Left colon (tissue), 2 donors: ENCODE measurements around the gene DISP2. TPM values are rescaled to one million over a fixed set of nuclear protein-coding genes. Genes with fewer than 3 reads are reported as not detected.
A peak's percentile ranks its signal among the peaks of the same experiment; 100 is the strongest.

Experiments used
- ATAC-seq: fragments of 200-7000 bp; cut with Tn5 transposase; one replicate; pipeline ENCODE4 v1.9.1; 2020; ENCODE audit warnings: mild to moderate bottlenecking, moderate library complexity
- DNase-seq, 2 donors: peaks; one replicate each; pipeline ENCODE4 v3.0.0-alpha.2; 2020
- intact Hi-C, 2 donors: fragments of 100-400 bp; cut with DNase I in 1 of 2; cut with micrococcal nuclease in 1 of 2; formaldehyde crosslinking; loops; one replicate each; pipeline versions ENCODE4 v1.11.2 to v1.14.0; 2022; cut with DNase I, micrococcal nuclease
- total RNA-seq, 2 donors: library from RNA; stranded (reverse); fragmentation: NEBNext Ultra II Directional; extraction: Animal tissue kit (Norgen Biotek cat#: 25700); gene quantifications; one replicate each; pipeline ENCODE4 v1.2.1, GENCODE V29; 2021
- donor health status: DM: no; HTN: no; CAD: no.
- donor health status: DM: yes; HTN: yes; CAD: no.

The DISP2 gene
- total RNA-seq, 2 donors from 2014 or later, result 8.3 to 13.7 TPM

GRCh38 chr15:40352281-40352901 is 5.6 kb upstream of the DISP2 start:
- DNase-seq, result peak in 1 of 2 donors; percentile 41
- ATAC-seq, result no peak
- intact Hi-C loops, result no loop called here

DNA sequence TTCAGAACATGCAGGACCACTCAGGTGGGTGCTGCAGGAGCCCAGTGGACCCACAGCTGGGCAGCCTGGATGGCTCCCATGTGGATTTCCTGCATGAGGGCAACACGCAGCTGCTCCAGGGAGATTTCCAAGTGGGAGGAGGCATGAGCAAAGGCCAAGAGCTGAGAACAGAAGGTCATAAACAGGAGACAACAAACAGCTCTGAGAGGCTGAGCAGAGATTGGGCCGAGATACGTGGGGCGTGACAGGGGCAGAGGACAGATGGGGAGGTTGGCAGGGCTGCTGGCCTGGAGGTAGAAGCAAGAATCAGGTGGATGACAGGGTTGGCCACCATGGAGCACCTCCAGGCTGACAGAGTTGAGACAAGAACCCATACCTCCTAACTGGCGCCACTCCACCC is 4.3 kb upstream of the DISP2 start:
- DNase-seq (peak; percentile 75 to 92), ATAC-seq (peak; percentile 37)
- intact Hi-C loops, result no loop called here

DNA sequence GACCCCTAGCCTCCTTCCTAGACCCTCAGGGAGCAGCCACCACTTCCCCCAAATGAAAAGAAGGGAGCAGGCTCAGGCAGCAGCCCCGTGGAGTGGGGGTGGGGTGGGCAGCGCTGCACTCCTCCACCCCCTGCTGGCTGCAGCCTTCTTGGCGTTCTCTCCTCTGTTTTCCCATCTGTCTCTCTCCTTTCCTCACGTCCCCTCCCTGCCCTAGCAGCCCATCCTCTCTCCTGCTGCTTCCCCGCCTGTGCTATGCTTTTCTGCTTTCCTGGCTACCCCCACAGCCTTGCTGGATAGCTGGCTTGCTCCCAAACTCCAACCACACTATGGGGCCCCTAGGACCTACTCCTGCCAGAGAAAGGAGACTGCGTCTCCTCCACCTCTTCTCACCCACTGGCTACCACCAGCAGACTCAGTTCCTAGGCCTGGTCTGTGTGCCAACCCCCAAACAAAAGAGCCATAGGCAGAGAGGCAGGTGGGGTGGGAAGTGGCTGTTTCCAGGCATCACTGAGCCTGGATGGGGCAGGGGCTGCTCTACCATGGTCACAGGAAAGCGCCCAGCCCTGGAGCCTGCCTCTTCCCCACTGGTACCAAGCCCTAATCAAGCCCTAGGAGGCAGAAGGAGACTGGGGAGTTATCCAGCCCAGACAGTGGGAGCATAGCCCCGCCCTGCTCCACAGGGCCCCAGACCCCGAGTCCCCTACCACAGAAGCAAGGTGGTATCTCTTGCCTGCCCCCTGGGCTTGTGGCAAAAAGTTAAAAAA is 3.4 kb upstream of the DISP2 start:
- intact Hi-C loops, result no loop called here
- peak in 1 of 2 donors; percentile 33 for DNase-seq
- no peak for ATAC-seq

GRCh38 chr15:40355976-40356585 is 1.9 kb upstream of the DISP2 start:
- no peak for DNase-seq
- intact Hi-C loops, result no loop called here
- no peak for ATAC-seq

GRCh38 chr15:40357246-40357645 is 773 bp upstream of the DISP2 start:
- ATAC-seq (peak; percentile 30), DNase-seq (peak in 1 of 2 donors; percentile 55)
- intact Hi-C loops, result no loop called here

DNA sequence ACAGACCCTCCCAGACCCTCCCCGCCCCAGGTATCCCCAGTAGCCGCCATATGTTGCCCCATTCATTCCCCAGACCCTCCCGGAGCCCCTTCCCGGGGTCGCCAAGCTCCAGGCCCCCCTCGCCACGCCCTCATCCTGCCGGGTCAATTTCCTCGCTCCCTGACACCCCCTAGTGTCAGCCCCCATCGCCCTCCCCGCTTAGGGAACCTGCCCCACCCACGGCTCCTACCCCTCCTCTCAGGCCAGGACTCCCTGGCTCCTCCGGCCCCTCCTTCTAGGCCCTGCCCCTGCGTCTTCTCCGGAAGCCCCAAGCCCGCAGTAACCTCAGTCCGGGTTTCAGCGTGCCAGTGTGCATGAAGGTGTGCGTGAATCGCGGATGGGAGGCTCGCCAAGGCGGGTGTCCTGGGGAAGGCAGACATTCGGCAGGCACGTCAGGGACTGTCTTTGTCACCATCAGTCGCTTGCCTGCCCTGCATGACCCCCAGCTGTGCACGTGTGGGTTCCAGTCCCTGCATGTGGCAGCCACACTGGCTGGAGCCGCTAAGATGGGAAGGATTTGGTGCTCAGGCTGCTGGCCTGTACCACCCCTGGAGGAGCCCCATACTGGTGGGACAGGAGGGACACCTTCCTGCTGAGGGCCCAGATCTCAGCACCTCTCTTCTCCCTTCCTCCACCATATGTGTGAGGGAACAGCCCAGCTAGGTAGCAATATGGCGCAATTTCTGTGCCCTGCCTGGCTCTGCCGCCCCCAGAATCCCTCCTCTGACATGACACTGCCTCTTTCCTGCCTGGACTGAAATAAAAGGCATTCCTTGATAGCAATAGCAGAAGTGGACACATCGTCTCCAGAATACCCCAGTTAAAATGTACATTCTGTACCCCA is 693 bp downstream of the DISP2 start:
- ATAC-seq (peak; percentile 4), DNase-seq (peak in 1 of 2 donors; percentile 58)
- intact Hi-C loops, result no loop called here

DNA sequence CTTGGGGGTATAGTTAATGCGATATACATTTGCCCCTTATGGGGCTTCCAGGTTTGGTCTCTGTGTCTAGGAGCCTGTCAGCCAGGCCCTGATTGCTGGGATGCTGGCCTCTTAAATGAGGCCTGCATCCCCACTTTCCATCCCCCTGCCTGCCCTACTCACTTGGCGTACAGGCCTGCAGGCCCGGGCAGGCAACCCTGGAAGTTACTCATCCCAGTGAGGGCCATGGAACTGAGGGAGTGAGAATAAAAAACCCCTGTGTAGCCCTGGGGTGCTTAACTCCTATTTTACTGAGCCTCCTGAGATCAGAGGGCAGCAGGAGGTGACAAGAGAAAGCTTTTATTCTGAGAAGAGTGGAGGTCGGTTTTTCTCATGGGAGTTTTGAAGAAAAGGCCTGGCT is 2.0 kb downstream of the DISP2 start:
- DNase-seq, result no peak
- intact Hi-C loops, result loop anchor here in 1 of 2 donors (10.0 kb wide), 1 partner anchor 55 kb away; no protein-coding TSS in a partner anchor
- ATAC-seq, result no peak

- intact Hi-C loops, result loop anchor here in 1 of 2 donors (10.0 kb wide), 1 partner anchor 53 kb away; no protein-coding TSS in a partner anchor
- DNase-seq, result no peak
- ATAC-seq, result no peak
Observed at GRCh38 chr15:40361640-40362039, 3.6 kb downstream of the DISP2 start.

DNA sequence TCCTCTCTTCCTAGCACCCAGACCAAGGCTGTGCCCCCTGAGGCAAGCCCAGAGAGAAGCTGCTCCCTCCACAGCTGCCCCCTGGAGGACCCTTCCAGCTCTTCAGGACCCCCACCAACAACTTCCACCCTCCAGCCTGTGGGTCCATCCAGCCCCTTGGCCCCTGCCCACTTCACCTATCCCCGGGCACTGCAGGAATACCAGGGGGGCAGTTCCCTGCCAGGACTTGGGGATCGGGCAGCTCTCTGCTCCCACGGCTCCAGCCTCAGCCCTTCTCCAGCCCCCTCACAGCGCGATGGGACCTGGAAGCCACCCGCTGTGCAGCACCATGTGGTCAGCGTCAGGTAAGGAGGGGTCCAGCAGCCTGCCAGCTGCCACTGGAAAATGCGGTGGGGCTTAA is 5.6 kb downstream of the DISP2 start:
- intact Hi-C loops, result loop anchor here in 1 of 2 donors (10.0 kb wide), 1 partner anchor 51 kb away; no protein-coding TSS in a partner anchor
- ATAC-seq (no peak), DNase-seq (no peak)

DNA sequence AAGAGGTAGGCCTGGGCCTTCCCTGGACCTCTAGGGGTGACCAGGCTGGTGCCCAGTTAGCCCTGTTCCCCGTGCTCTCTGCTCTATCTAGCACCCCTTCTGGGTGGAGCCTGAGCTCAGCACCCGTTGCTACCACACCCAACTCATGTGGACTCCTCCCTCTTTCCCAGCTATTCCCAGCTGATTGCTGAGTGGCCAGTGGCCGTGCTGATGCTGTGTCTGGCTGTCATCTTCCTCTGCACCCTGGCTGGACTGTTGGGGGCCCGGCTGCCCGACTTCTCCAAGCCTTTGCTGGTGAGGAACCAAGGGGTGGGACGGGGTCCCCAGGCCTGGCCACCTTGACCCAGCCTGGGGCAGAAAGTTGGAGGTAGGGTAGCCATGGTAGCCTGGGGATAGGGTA is 6.2 kb downstream of the DISP2 start:
- intact Hi-C loops, result loop anchor here in 1 of 2 donors (10.0 kb wide), 1 partner anchor 51 kb away; no protein-coding TSS in a partner anchor
- DNase-seq (peak in 1 of 2 donors; percentile 35), ATAC-seq (peak; percentile 25)

DNA sequence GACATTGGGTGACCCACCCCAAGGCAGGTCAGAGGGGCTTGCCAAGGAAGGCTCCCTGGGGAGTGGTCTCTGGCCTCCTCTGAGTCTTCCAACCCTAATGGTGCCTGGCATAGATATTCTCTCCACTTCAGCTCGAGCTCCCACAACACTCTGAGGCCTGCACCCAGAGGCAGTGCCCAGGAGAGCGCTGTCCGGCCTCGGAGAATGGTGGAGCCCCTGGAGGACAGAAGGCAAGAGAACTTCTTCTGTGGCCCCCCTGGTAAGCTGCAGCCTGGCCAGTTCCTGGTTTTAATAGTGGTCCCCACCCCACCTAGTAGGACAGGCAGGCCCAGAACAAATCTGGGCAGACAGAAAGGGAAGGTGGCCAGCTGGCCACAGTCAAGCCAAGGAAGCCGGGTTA is 7.0 kb downstream of the DISP2 start:
- DNase-seq (no peak), ATAC-seq (no peak)
- intact Hi-C loops, result loop anchor here in 1 of 2 donors (10.0 kb wide), 1 partner anchor 50 kb away; no protein-coding TSS in a partner anchor

GRCh38 chr15:40365624-40366456 is 7.8 kb downstream of the DISP2 start:
- ATAC-seq (no peak), DNase-seq (no peak)
- intact Hi-C loops, result loop anchor here in 1 of 2 donors (10.0 kb wide), 1 partner anchor 49 kb away; no protein-coding TSS in a partner anchor

GRCh38 chr15:40366457-40367370 is 8.7 kb downstream of the DISP2 start:
- intact Hi-C loops, result loop anchor here in 1 of 2 donors (10.0 kb wide), 1 partner anchor 48 kb away; no protein-coding TSS in a partner anchor
- DNase-seq (peak; percentile 55 to 76), ATAC-seq (peak; percentile 5)

DNA sequence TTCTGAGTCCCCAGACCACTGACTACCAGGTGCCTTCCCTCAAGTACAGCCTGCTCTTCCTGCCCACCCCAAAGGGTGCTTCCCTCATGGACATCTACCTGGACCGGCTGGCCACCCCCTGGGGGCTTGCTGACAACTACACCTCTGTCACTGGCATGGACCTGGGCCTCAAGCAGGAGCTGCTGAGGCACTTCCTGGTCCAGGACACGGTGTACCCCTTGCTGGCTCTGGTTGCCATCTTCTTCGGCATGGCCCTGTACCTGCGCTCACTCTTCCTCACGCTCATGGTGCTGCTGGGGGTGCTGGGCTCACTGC is 9.3 kb downstream of the DISP2 start:
- intact Hi-C loops, result loop anchor here in 1 of 2 donors (10.0 kb wide), 1 partner anchor 47 kb away; no protein-coding TSS in a partner anchor
- ATAC-seq (peak; percentile 4), DNase-seq (peak in 1 of 2 donors; percentile 50)

DNA sequence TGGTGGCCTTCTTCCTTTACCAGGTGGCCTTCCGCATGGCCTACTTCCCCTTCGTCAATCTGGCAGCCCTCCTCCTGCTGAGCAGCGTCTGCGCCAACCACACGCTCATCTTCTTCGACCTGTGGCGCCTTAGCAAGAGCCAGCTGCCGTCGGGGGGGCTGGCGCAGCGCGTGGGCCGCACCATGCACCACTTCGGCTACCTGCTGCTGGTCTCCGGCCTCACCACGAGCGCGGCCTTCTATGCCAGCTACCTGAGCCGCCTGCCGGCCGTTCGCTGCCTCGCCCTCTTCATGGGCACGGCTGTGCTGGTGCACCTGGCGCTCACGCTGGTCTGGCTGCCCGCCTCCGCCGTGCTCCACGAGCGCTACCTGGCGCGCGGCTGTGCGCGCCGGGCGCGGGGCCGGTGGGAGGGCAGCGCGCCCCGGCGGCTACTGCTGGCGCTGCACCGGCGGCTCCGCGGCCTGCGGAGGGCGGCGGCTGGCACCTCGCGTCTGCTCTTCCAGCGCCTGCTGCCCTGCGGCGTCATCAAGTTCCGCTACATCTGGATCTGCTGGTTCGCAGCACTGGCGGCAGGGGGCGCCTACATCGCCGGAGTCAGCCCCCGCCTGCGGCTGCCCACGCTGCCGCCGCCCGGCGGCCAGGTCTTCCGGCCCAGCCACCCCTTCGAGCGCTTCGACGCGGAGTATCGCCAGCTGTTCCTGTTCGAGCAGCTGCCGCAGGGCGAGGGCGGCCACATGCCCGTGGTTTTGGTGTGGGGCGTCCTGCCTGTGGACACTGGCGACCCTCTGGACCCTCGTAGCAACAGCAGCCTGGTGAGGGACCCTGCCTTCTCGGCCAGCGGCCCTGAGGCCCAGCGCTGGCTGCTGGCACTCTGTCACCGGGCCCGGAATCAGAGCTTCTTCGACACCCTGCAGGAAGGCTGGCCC is 9.9 kb downstream of the DISP2 start:
- intact Hi-C loops, result loop anchor here in 1 of 2 donors (10.0 kb wide), 1 partner anchor 47 kb away; no protein-coding TSS in a partner anchor

More for the DNA sequence above, 9.9 kb downstream of the DISP2 start:
- peak; percentile 87 for ATAC-seq
- DNase-seq, result peak; percentile 88 to 91
